Endodermal cell (in vitro differentiated cells): ENCODE measurements around the gene LONP2. TPM values are rescaled to one million over a fixed set of nuclear protein-coding genes. Genes with fewer than 3 reads are reported as not detected.

Source experiments
- DNase-seq: peaks from one replicate; pipeline ENCODE4 v3.0.0-alpha.2; 2017
- H3K27ac ChIP-seq: 2 replicates; pipeline ENCODE4 v1.5.1; 2013; ENCODE audit warnings: mild to moderate bottlenecking, low read depth, low read length, moderate library complexity
- H3K27me3 ChIP-seq: 2 replicates; pipeline ENCODE4 v1.6.1; 2013; ENCODE audit warnings: mild to moderate bottlenecking, low read length, moderate library complexity; ENCODE audit not compliant: insufficient read depth, control insufficient read depth, poor library complexity, severe bottlenecking
- H3K36me3 ChIP-seq: 2 replicates; pipeline ENCODE4 v1.7.0; 2013; ENCODE audit warnings: mild to moderate bottlenecking, low read length, moderate library complexity; ENCODE audit not compliant: control insufficient read depth, insufficient read depth
- H3K4me1 ChIP-seq: one replicate; pipeline ENCODE4 v1.7.0; 2013; ENCODE audit warnings: low read length; ENCODE audit not compliant: control insufficient read depth, insufficient read depth
- H3K4me3 ChIP-seq: 2 replicates; pipeline ENCODE4 v1.5.1; 2013; ENCODE audit warnings: mild to moderate bottlenecking, low read length, moderate library complexity
- H3K9ac ChIP-seq: 2 replicates; pipeline ENCODE4 v1.6.1; 2013; ENCODE audit warnings: mild to moderate bottlenecking, low read length, moderate library complexity; ENCODE audit not compliant: poor library complexity, severe bottlenecking; ENCODE audit errors: extremely low read depth
- H3K9me3 ChIP-seq: 2 replicates; pipeline ENCODE4 v1.6.1; 2013; ENCODE audit warnings: mild to moderate bottlenecking, low read length, moderate library complexity; ENCODE audit not compliant: control insufficient read depth
- H3K27ac Mint-ChIP-seq: 2 replicates; pipeline ENCODE4 v1.8.0; 2020; ENCODE audit warnings: mixed read lengths
- H3K27me3 Mint-ChIP-seq: 2 replicates; pipeline ENCODE4 v1.8.0; 2021; ENCODE audit warnings: mild to moderate bottlenecking, mixed read lengths; ENCODE audit not compliant: insufficient read depth
- H3K36me3 Mint-ChIP-seq: 2 replicates; pipeline ENCODE4 v1.8.0; 2020; ENCODE audit warnings: low read depth, mixed read lengths
- H3K4me1 Mint-ChIP-seq: 2 replicates; pipeline ENCODE4 v1.8.0; 2020; ENCODE audit warnings: mixed read lengths
- H3K4me3 Mint-ChIP-seq: 2 replicates; pipeline ENCODE4 v1.8.0; 2020; ENCODE audit warnings: mild to moderate bottlenecking, moderate library complexity, mixed read lengths
- H3K9me3 Mint-ChIP-seq: 2 replicates; pipeline ENCODE4 v1.8.0; 2020; ENCODE audit warnings: mild to moderate bottlenecking, mixed read lengths
- WGBS, 2 experiments: methylation state at CpG; one replicate each; pipeline versions ENCODE4 v1.1.5 to v1.1.7; 2013; ENCODE audit warnings: missing lambda C conversion rate in 2 of 2, mixed read lengths in 1 of 2; ENCODE audit not compliant: insufficient coverage in 1 of 2, insufficient read length in 1 of 2; 5-methylcytosine and 5-hydroxymethylcytosine counted together
- total RNA-seq, 2 donors: library from RNA; stranded (reverse); fragmentation: NEBNext Ultra II Directional in 1 of 2; extraction: Animal tissue kit (Norgen Biotek cat#: 25700) in 1 of 2; gene quantifications; 2 replicates in 1 of 2; 3 replicates in 1 of 2; pipeline ENCODE4 v1.2.1, GENCODE V29; 2021
- TF ChIP-seq, protein P1 (sequence below): fragments of 200-600 bp; sonication (generic); conservative IDR thresholded peaks from 2 replicates; pipeline ENCODE4 v1.5.0; 2021; ENCODE audit warnings: antibody characterized with exemption, mild to moderate bottlenecking

LONP2 gene
- total RNA-seq, 2 donors from 2014 or later, result 33.2 to 33.6 TPM

DNA sequence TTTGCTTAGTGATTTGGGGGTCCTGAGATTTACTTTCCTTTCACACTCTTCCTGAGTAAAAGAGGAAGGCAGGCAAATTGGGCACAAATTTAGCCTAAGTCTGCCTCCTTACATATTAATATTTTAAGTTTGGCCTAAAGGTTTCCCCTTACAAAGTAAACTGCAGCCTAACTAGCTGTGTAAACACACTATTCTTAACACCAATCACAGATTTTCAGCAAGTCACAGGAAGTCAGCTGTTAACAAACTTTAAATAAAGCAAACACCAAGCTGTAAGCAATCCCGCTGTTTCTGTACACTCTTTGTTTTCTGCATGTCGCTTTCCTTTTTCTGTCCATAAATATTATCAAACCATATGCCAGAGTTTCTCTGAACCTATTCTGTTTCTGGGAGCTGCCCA lies 48.4 kb downstream of the LONP2 start:
- TF ChIP-seq, protein P1, sequence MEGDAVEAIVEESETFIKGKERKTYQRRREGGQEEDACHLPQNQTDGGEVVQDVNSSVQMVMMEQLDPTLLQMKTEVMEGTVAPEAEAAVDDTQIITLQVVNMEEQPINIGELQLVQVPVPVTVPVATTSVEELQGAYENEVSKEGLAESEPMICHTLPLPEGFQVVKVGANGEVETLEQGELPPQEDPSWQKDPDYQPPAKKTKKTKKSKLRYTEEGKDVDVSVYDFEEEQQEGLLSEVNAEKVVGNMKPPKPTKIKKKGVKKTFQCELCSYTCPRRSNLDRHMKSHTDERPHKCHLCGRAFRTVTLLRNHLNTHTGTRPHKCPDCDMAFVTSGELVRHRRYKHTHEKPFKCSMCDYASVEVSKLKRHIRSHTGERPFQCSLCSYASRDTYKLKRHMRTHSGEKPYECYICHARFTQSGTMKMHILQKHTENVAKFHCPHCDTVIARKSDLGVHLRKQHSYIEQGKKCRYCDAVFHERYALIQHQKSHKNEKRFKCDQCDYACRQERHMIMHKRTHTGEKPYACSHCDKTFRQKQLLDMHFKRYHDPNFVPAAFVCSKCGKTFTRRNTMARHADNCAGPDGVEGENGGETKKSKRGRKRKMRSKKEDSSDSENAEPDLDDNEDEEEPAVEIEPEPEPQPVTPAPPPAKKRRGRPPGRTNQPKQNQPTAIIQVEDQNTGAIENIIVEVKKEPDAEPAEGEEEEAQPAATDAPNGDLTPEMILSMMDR, result no peak
- Histone ChIP-seq H3K9me3 (peaks cover 17% of the 10 kb centered on the region), H3K4me1 (no peaks in the 10 kb centered on the region), H3K36me3 (peaks cover 64% of the 10 kb centered on the region), H3K4me3 (no peak overlapping the region), H3K27me3 (no peaks in the 10 kb centered on the region), H3K27ac (no peak overlapping the region), H3K9ac (no peak overlapping the region)
- Mint-ChIP-seq H3K27me3 (no peaks in the 10 kb centered on the region), H3K36me3 (peaks cover 65% of the 10 kb centered on the region), H3K4me3 (no peak overlapping the region), H3K9me3 (peaks cover 5% of the 10 kb centered on the region), H3K4me1 (peaks cover 16% of the 10 kb centered on the region), H3K27ac (peak overlapping the region; percentile 17)
- 85% methylated on average over 2 of the region's 2 CpGs; no CpG with 5 or more reads in 1 of the 2 experiments for WGBS, 2 experiments
- no peak for DNase-seq

- Mint-ChIP-seq H3K9me3 (no peaks in the 10 kb centered on the region), H3K27ac (no peak overlapping the region), H3K4me3 (no peak overlapping the region), H3K4me1 (peaks cover 11% of the 10 kb centered on the region), H3K27me3 (no peaks in the 10 kb centered on the region), H3K36me3 (peaks cover 56% of the 10 kb centered on the region)
- no peak for DNase-seq
- Histone ChIP-seq H3K9me3 (peaks cover 14% of the 10 kb centered on the region), H3K27me3 (no peaks in the 10 kb centered on the region), H3K9ac (no peak overlapping the region), H3K27ac (no peak overlapping the region), H3K4me3 (no peak overlapping the region), H3K4me1 (no peaks in the 10 kb centered on the region), H3K36me3 (peaks cover 63% of the 10 kb centered on the region)
- WGBS, 2 experiments, result 90% methylated on average over 1 of the region's 1 CpG; no CpG with 5 or more reads in 1 of the 2 experiments
- TF ChIP-seq, protein P1, result no peak
Observed at GRCh38 chr16:48294724-48295123, 50.6 kb downstream of the LONP2 start.

GRCh38 chr16:48295488-48296281 lies 51.6 kb downstream of the LONP2 start:
- peaks cover 66% of the 10 kb centered on the region for H3K36me3 ChIP-seq
- H3K9me3 ChIP-seq, result peaks cover 14% of the 10 kb centered on the region
- TF ChIP-seq, protein P1, result no peak
- Mint-ChIP-seq H3K9me3 (no peaks in the 10 kb centered on the region), H3K4me3 (no peak overlapping the region), H3K36me3 (peaks cover 56% of the 10 kb centered on the region), H3K27ac (no peak overlapping the region), H3K4me1 (peaks cover 11% of the 10 kb centered on the region), H3K27me3 (no peaks in the 10 kb centered on the region)
- DNase-seq, result no peak
- H3K9ac ChIP-seq, result no peak overlapping the region
- WGBS, 2 experiments, result 94% methylated on average over 1 of the region's 1 CpG; no CpG with 5 or more reads in 1 of the 2 experiments
- H3K27ac ChIP-seq, result no peak overlapping the region
- no peak overlapping the region for H3K4me3 ChIP-seq
- H3K27me3 ChIP-seq, result no peaks in the 10 kb centered on the region
- H3K4me1 ChIP-seq, result no peaks in the 10 kb centered on the region
